GM12801 (cell line): ENCODE results near the gene ACSL1.

ENCODE experiments used
- CTCF ChIP-seq: IDR thresholded peaks from one replicate; pipeline ENCODE4 v1.5.1; 2011; ENCODE audit warnings: control low read depth; ENCODE audit not compliant: insufficient read length; ENCODE audit errors: extremely low read depth

The ACSL1 gene

DNA sequence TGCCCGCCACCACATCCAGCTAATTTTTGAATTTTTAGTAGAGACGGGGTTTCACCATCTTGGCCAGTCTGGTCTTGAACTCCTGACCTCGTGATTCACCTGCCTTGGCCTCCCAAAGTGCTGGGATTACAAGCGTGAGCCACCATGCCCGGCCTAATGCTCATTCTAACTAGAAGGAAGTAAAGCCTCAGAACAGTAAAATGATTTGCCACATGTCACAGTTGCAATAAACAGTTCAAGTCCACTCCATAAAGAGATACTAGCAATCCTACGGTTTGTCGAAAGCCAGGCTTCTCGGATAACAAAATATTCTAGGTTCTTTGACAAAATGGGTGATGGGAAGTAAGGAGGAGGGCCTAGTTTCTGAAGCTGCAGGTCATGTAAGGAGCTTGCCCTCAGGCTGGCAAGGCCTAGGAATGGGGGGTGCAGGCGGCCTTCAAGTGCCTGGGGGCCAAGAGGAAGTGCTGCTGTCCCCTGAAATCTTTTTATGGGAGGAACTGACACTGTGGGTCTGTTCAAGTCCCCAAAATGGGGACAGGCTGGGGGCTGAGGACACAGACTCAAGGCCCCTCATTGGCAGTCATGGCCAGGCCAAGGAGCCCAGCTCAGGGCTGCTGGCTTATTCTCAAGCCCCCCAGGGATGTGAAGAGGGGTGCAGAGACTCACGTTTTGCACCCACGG lies 31.8 kb upstream of the ACSL1 start:
- TF ChIP-seq CTCF, result no peak

DNA sequence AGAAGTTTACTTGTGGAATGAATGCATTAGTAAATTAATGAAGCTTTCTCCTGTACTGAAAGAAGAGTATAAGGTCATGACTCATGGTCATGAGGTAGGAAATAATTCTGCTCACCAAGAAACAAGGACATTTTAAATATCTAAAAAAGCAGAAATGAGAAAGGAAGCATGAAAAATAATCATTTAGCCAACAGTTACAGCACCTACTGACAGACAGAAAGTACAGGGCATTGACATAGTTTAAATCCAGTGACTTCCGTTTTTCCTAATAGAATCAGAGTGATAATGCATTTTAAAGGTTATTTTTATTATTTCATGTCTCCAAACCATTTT lies 30.5 kb upstream of the ACSL1 start:
- no peak for TF ChIP-seq CTCF

DNA sequence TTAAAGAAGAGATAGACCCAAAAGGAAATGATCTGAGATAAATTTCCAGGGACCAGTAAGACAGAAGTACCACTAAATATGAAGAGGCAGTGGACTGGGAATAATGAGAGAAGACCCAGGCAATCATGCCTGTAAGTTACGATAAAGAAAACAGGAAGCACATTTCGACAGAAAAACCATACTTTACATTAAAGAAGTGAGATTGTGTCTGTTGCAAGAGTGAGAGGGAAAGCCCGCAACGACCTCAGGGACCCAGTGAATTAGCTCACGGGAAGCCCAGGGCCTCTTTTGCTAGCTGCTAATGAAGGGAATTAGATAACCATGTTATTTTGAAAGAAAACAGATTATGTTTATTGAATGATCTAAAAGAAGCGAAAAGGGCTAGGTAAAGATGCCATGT lies 28.9 kb upstream of the ACSL1 start:
- TF ChIP-seq CTCF, result no peak

DNA sequence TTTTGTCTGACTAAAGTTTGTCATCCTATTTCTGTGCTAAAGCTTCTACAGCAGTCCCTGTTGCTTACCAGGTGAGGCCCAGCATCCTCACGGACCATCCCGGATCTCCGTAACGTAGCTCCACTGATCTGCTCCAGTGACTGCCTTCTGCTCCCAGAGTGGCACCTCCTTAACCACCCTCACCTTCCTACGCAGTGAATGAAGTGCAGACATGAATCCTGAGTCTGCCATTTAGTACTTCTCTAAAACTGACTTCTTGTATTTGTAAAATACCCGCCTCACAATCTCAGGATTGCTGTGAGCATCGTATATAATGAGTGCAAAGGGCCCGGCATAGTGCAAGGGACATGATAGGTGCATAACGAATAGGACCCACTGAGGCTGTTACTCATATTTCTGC lies 27.7 kb upstream of the ACSL1 start:
- no peak for TF ChIP-seq CTCF

- TF ChIP-seq CTCF, result no peak
These were observed 26.1 kb upstream of the ACSL1 start for GRCh38 chr4:184851886-184852285.

DNA sequence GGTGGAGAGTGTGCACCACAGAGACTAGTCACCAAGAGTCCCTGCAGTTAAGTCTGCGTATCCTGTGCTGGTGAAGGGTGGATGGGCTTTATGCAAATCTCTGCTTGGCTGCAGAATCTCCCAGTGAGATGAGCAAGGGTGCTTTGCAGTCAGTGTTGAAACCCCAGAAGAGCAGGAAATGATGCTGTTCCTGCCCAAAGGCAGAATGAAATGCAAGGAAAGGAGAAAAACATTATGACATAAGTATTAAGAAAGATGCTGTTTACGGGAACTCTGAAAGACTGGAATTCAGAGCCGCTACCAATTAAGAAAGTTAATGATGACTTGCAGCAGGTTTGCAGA lies 25.4 kb upstream of the ACSL1 start:
- no peak for TF ChIP-seq CTCF

GRCh38 chr4:184850431-184851199 lies 24.8 kb upstream of the ACSL1 start:
- no peak for TF ChIP-seq CTCF
